CD14-positive monocyte (primary cell): Measurements from ENCODE around the gene RASIP1. TPM values are rescaled to one million over a fixed set of nuclear protein-coding genes. Genes with fewer than 3 reads are reported as not detected.
"Not testable (repeated sequence)": the region's sequence is repeated elsewhere in the genome, so short reads cannot be mapped to it uniquely, and the experiment has no call there.

Experiments
- DNase-seq, 3 donors: peaks; one replicate each; pipeline ENCODE4 v3.0.0-alpha.2; 2011 to 2022
- H2AFZ ChIP-seq: 2 replicates; pipeline ENCODE4 v1.6.0; 2012; ENCODE audit warnings: mild to moderate bottlenecking, low read depth, low read length, inconsistent platforms; ENCODE audit not compliant: insufficient read depth, poor library complexity, severe bottlenecking
- H3K27ac ChIP-seq, 2 donors: 1 replicate in 1 of 2; 2 replicates in 1 of 2; pipeline ENCODE4 v1.5.1; 2012 to 2013; ENCODE audit warnings: low read length in 2 of 2, control low read depth in 1 of 2, inconsistent platforms in 1 of 2, low read depth in 1 of 2, mild to moderate bottlenecking in 1 of 2
- H3K27me3 ChIP-seq, 2 donors: one replicate each; pipeline versions ENCODE4 v1.6.0 to v1.6.1; 2011 to 2013; ENCODE audit warnings: low read length in 2 of 2; ENCODE audit not compliant: control insufficient read depth in 2 of 2, insufficient read depth in 2 of 2
- H3K36me3 ChIP-seq, 2 donors: replicated peaks in 1 of 2; 1 replicate in 1 of 2; 2 replicates in 1 of 2; pipeline versions ENCODE4 v1.5.1 to v1.6.1; 2012 to 2013; ENCODE audit warnings: low read length in 2 of 2, control low read depth in 1 of 2, inconsistent platforms in 1 of 2, mild to moderate bottlenecking in 1 of 2; ENCODE audit not compliant: insufficient read depth in 2 of 2, control insufficient read depth in 1 of 2
- H3K4me1 ChIP-seq, 2 donors: 1 replicate in 1 of 2; 2 replicates in 1 of 2; pipeline versions ENCODE4 v1.5.1 to v1.6.1; 2012 to 2013; ENCODE audit warnings: low read length in 2 of 2, control low read depth in 1 of 2, inconsistent platforms in 1 of 2, mild to moderate bottlenecking in 1 of 2, moderate library complexity in 1 of 2; ENCODE audit not compliant: insufficient read depth in 2 of 2, control insufficient read depth in 1 of 2
- H3K4me2 ChIP-seq: replicated peaks from 2 replicates; pipeline ENCODE3; 2012; ENCODE audit warnings: low read length, moderate library complexity, mild to moderate bottlenecking; ENCODE audit not compliant: poor library complexity, severe bottlenecking; ENCODE audit errors: extremely low read depth
- H3K4me3 ChIP-seq, 3 experiments: fragments of 200-600 bp in 1 of 3; sonication (generic) in 1 of 3; replicated peaks in 1 of 3; 1 replicate in 2 of 3; 2 replicates in 1 of 3; pipeline ENCODE4 v1.5.1; 2011 to 2013; ENCODE audit warnings: low read length in 3 of 3, mild to moderate bottlenecking in 3 of 3, control low read depth in 2 of 3, low read depth in 2 of 3, inconsistent platforms in 1 of 3, moderate library complexity in 1 of 3
- H3K79me2 ChIP-seq: 2 replicates; pipeline ENCODE4 v1.6.0; 2012; ENCODE audit warnings: mild to moderate bottlenecking, control low read depth, inconsistent platforms, low read length, moderate library complexity; ENCODE audit not compliant: insufficient read depth
- H3K9ac ChIP-seq: 2 replicates; pipeline ENCODE4 v1.6.0; 2017; ENCODE audit warnings: low read length, mild to moderate bottlenecking; ENCODE audit not compliant: insufficient read depth, poor library complexity, severe bottlenecking
- H3K9me3 ChIP-seq, 2 donors: replicated peaks in 1 of 2; 1 replicate in 1 of 2; 2 replicates in 1 of 2; pipeline versions ENCODE4 v1.5.1 to v1.6.1; 2012 to 2013; ENCODE audit warnings: low read length in 2 of 2, control low read depth in 1 of 2; ENCODE audit not compliant: control insufficient read depth in 1 of 2, insufficient read depth in 1 of 2
- H4K20me1 ChIP-seq: 2 replicates; pipeline ENCODE4 v1.6.0; 2012; ENCODE audit warnings: mild to moderate bottlenecking, low read length, control low read depth, moderate library complexity; ENCODE audit not compliant: insufficient read depth
- H3K27ac Mint-ChIP-seq, 7 donors: one replicate each; pipeline ENCODE4 v1.8.0; 2020; ENCODE audit warnings: mild to moderate bottlenecking in 7 of 7, mixed read lengths in 7 of 7, moderate library complexity in 6 of 7, inconsistent platforms in 2 of 7
- H3K27me3 Mint-ChIP-seq, 3 donors: one replicate each; pipeline ENCODE4 v1.8.0; 2021 to 2022; ENCODE audit warnings: low read depth in 3 of 3, mild to moderate bottlenecking in 3 of 3, mixed read lengths in 3 of 3, moderate library complexity in 3 of 3, inconsistent platforms in 1 of 3
- H3K36me3 Mint-ChIP-seq, 2 donors: one replicate each; pipeline ENCODE4 v1.8.0; 2020; ENCODE audit warnings: mixed read lengths in 2 of 2, inconsistent platforms in 1 of 2, mild to moderate bottlenecking in 1 of 2
- H3K4me1 Mint-ChIP-seq: one replicate; pipeline ENCODE4 v1.8.0; 2020; ENCODE audit warnings: mild to moderate bottlenecking, mixed read lengths
- H3K4me3 Mint-ChIP-seq, 2 donors: one replicate each; pipeline ENCODE4 v1.8.0; 2020; ENCODE audit warnings: mild to moderate bottlenecking in 2 of 2, mixed read lengths in 2 of 2, moderate library complexity in 1 of 2
- H3K9me3 Mint-ChIP-seq, 7 donors: one replicate each; pipeline ENCODE4 v1.8.0; 2020 to 2022; ENCODE audit warnings: mixed read lengths in 7 of 7, mild to moderate bottlenecking in 6 of 7, moderate library complexity in 6 of 7, inconsistent platforms in 2 of 7
- CTCF ChIP-seq: fragments of 200-600 bp; IDR thresholded peaks from one replicate; pipeline ENCODE4 v1.8.0; 2022; ENCODE audit warnings: antibody characterized with exemption, mild to moderate bottlenecking
- WGBS: methylation state at CpG from one replicate; pipeline ENCODE4 v1.1.5; 2013; ENCODE audit warnings: missing lambda C conversion rate; ENCODE audit not compliant: insufficient coverage; 5-methylcytosine and 5-hydroxymethylcytosine counted together
- intact Hi-C, 2 donors: fragments of 100-400 bp; cut with micrococcal nuclease; formaldehyde crosslinking; loops; one replicate each; pipeline versions ENCODE4 v1.15.0 to v1.15.1; 2023
- polyA minus RNA-seq: library from RNA; depleted of rRNA, polyadenylated mRNA; stranded (reverse); fragments of >200 nt; gene quantifications from 2 replicates; pipeline ENCODE4 v1.2.3, GENCODE V29; 2012
- polyA plus RNA-seq, 3 donors: library from polyadenylated mRNA; depleted of rRNA in 1 of 3; unstranded in 2 of 3; stranded (reverse) in 1 of 3; fragments of 300-500 nt in 2 of 3; fragments of >200 nt in 1 of 3; fragmentation: Illumina TruSeq in 2 of 3; gene quantifications; 1 replicate in 2 of 3; 2 replicates in 1 of 3; pipeline ENCODE4 v1.2.3, GENCODE V29; 2012 to 2021
- total RNA-seq, 12 experiments: library from RNA in 1 of 12; stranded (reverse) in 1 of 12; fragments of 120-200 nt in 1 of 12; gene quantifications; one replicate each; pipeline ENCODE4 v1.2.4 and lab custom pipeline; 2013 to 2026; ENCODE audit warnings: mixed read lengths in 6 of 12, inconsistent platforms in 1 of 12

The RASIP1 gene
- total RNA-seq (2013), result 0.08 TPM
- polyA plus RNA-seq (1 to 10 TPM in 1 of 3 donors, not detected in 2; 1.2 TPM), polyA minus RNA-seq (0.55 and 0.96 TPM in 2 replicates), total RNA-seq (lab: John Stamatoyannopoulos, UW) (0.07 to 1.2 (median 0.23) reads per million in 11 experiments)

- Mint-ChIP-seq H3K9me3 (peaks cover 3 to 24% (median 14%) of the 10 kb centered on the region in 7 donors), H3K4me3 (peak within 1 kb of the TSS in 1 of 2 donors; percentile 80), H3K36me3 (no peaks in the 10 kb centered on the region), H3K27ac (peak within 1 kb of the TSS in 1 of 7 donors; percentile 36), H3K27me3 (peaks cover 29 to 61% (median 43%) of the 10 kb centered on the region in 3 donors), H3K4me1 (peaks cover 16% of the 10 kb centered on the region)
- H3K27me3 ChIP-seq, result peaks cover 15 to 30% of the 10 kb centered on the region in 2 donors
- intact Hi-C loops, result no loop called here
- H3K9ac ChIP-seq, result peak within 1 kb of the TSS; percentile 15
- peak within 1 kb of the TSS; percentile 63 for H2AFZ ChIP-seq
- no peak within 1 kb of the TSS for H3K27ac ChIP-seq
- H4K20me1 ChIP-seq, result no peaks in the 10 kb centered on the region
- no peaks in the 10 kb centered on the region for H3K79me2 ChIP-seq
- peaks cover 13 to 27% of the 10 kb centered on the region in 2 donors for H3K4me1 ChIP-seq
- no peak for TF ChIP-seq CTCF
- peak within 1 kb of the TSS in 1 of 3 experiments; percentile 61 for H3K4me3 ChIP-seq
- no peaks in the 10 kb centered on the region for H3K36me3 ChIP-seq
- no peak for DNase-seq
- H3K9me3 ChIP-seq, result peaks cover 11 to 15% of the 10 kb centered on the region in 2 donors
- peak within 1 kb of the TSS; percentile 74 for H3K4me2 ChIP-seq
- WGBS, result 26% methylated on average over 19 of the region's 27 CpGs
These were observed at the start of gene RASIP1 for GRCh38 chr19:48740164-48740972. TSS of gene RASIP1 (minus strand) at chr19:48740610. CDS start at chr19:48740282, 328 bp downstream.

- H3K4me3 Mint-ChIP-seq, H3K36me3 ChIP-seq, H3K4me1 Mint-ChIP-seq, H3K4me1 ChIP-seq, H4K20me1 ChIP-seq, H3K27ac Mint-ChIP-seq, H3K9ac ChIP-seq, H3K27ac ChIP-seq, H2AFZ ChIP-seq, H3K36me3 Mint-ChIP-seq, H3K79me2 ChIP-seq, H3K9me3 ChIP-seq, DNase-seq, H3K27me3 ChIP-seq, H3K4me2 ChIP-seq, H3K4me3 ChIP-seq, H3K9me3 Mint-ChIP-seq: not testable (repeated sequence)
- H3K27me3 Mint-ChIP-seq, result peaks cover 5 to 18% (median 6%) of the 10 kb centered on the region in 3 donors
- 98% methylated on average over 7 of the region's 9 CpGs for WGBS
- intact Hi-C loops, result loop anchor here in 1 of 2 donors (5.0 kb wide), 2 partner anchors 140 to 185 kb away; partner anchors contain the start of gene CA11
These were observed 46.9 kb upstream of the RASIP1 start for GRCh38 chr19:48787331-48787730.

- intact Hi-C loops, result loop anchor here in 1 of 2 donors (5.0 kb wide), 2 partner anchors 139 to 186 kb away; partner anchors contain the start of gene CA11
- WGBS, result 100% methylated on average over 4 of the region's 7 CpGs
These were observed 46.0 kb upstream of the RASIP1 start for GRCh38 chr19:48786422-48786821.

More at GRCh38 chr19:48786422-48786821, 46.0 kb upstream of the RASIP1 start:
- not testable (repeated sequence) for H3K36me3 ChIP-seq, H3K4me1 Mint-ChIP-seq, H3K4me2 ChIP-seq, H3K27me3 ChIP-seq, H3K4me3 ChIP-seq, H3K4me3 Mint-ChIP-seq, H3K9me3 Mint-ChIP-seq, H3K79me2 ChIP-seq, DNase-seq, H3K27ac Mint-ChIP-seq, H3K9ac ChIP-seq, H4K20me1 ChIP-seq, H3K27ac ChIP-seq, H2AFZ ChIP-seq, H3K9me3 ChIP-seq, H3K4me1 ChIP-seq, H3K36me3 Mint-ChIP-seq
- H3K27me3 Mint-ChIP-seq, result peaks cover 6 to 17% (median 7%) of the 10 kb centered on the region in 3 donors
